ENCODE measurements around the gene SLC9A6. TPM values are rescaled to one million over a fixed set of nuclear protein-coding genes. Genes with fewer than 3 reads are reported as not detected.

SLC9A6 gene
- total and polyA plus RNA-seq, 2 of the 13 experiments (the other 11 are each of a cell fraction or from before 2014, with no cell fraction given) = 3.9 to 8.0 TPM

GRCh38 chrX:135985157-135985972 is at the start of gene SLC9A6 (continued):
- TF ChIP-seq ASH2L (IDR thresholded peaks at IDR 0.05; ENCODE audit: insufficient read length, low read depth, low read length) = peak; percentile 49
- TF ChIP-seq ZSCAN22 (CRISPR knock-in tag; IDR thresholded peaks at IDR 0.05) = no peak
- no peak for TF ChIP-seq ZBTB21 (CRISPR knock-in tag; IDR thresholded peaks at IDR 0.05)
- peak; percentile 99 for TF ChIP-seq ZFP91 (CRISPR knock-in tag; IDR thresholded peaks at IDR 0.05; ENCODE audit: borderline replicate concordance)
- TF ChIP-seq ZNF256 (CRISPR knock-in tag; conservative IDR thresholded peaks at IDR 0.05) = no peak
- peak; percentile 52; the same call in 1 of the 2 replicates for TF ChIP-seq SP4 (CRISPR knock-in tag; IDR thresholded peaks at IDR 0.05)
- peak; percentile 37; the same call in 1 of the 2 replicates for TF ChIP-seq ZNF574 (CRISPR knock-in tag; IDR thresholded peaks at IDR 0.05)
- no peak for TF ChIP-seq TFAP4 (IDR thresholded peaks at IDR 0.05; ENCODE audit: borderline replicate concordance, low read depth)
- TF ChIP-seq JUNB (CRISPR knock-in tag; IDR thresholded peaks at IDR 0.05; ENCODE audit: borderline replicate concordance) = no peak
- no peak for TF ChIP-seq ZFP36 (IDR thresholded peaks at IDR 0.05; ENCODE audit: borderline replicate concordance, low read depth, low read length, partially characterized antibody)
- TF ChIP-seq ZNF225 (CRISPR knock-in tag; IDR thresholded peaks at IDR 0.05) = no peak
- TF ChIP-seq MAZ (IDR thresholded peaks at IDR 0.05; ENCODE audit: borderline replicate concordance, low read depth, low read length) = no peak
- peak; percentile 66 for TF ChIP-seq MAZ (CRISPR knock-in tag; IDR thresholded peaks at IDR 0.05; ENCODE audit: low read depth)
- TF ChIP-seq ZMYM2 (CRISPR knock-in tag; IDR thresholded peaks at IDR 0.05) = no peak
- peak; percentile 60; the same call in 1 of the 2 replicates for TF ChIP-seq SAP130 (CRISPR knock-in tag; IDR thresholded peaks at IDR 0.05; ENCODE audit: low read depth)
- no peak for TF ChIP-seq ZNF746 (CRISPR knock-in tag; IDR thresholded peaks at IDR 0.05)
- TF ChIP-seq HNRNPLL (IDR thresholded peaks at IDR 0.05; ENCODE audit: low read depth, low read length, poor library complexity, severe bottlenecking) = no peak
- 0 out of 2 replicates have a peak, but pooled peaks have one; percentile 27 for TF ChIP-seq MYC (CRISPR knock-in tag; IDR thresholded peaks at IDR 0.05; ENCODE audit: borderline replicate concordance)
- TF ChIP-seq HOXA9 (CRISPR knock-in tag; IDR thresholded peaks at IDR 0.05; ENCODE audit: borderline replicate concordance) = 0 out of 2 replicates have a peak, but pooled peaks have one; percentile 61
- peak; percentile 54; the same call in 1 of the 2 replicates for TF ChIP-seq PHF8 (CRISPR knock-in tag; IDR thresholded peaks at IDR 0.05)
- peak; percentile 20; the same call in 1 of the 2 replicates for TF ChIP-seq KMT2B (CRISPR knock-in tag; IDR thresholded peaks at IDR 0.05)
- TF ChIP-seq MAX (IDR thresholded peaks at IDR 0.05) = peak; percentile 19; the same call in 1 of the 2 replicates
